Heart right ventricle (tissue), 16 donors: ENCODE results near the gene CCDC120. TPM values are rescaled to one million over a fixed set of nuclear protein-coding genes. Genes with fewer than 3 reads are reported as not detected.

Experiments used
- ATAC-seq, 8 donors: fragments of 200-7000 bp; cut with Tn5 transposase; one replicate each; pipeline ENCODE4 v1.9.1; 2020; ENCODE audit warnings: mild to moderate bottlenecking in 8 of 8, moderate library complexity in 8 of 8, moderate number of reproducible peaks in 1 of 8
- DNase-seq, 2 donors: peaks; one replicate each; pipeline ENCODE4 v3.0.0-alpha.2; 2020
- H3K27ac ChIP-seq, 10 donors: fragments of 200-600 bp; sonication (generic) in 2 of 10; one replicate each; pipeline versions ENCODE4 v1.5.0 to v1.8.0; 2020 to 2022; ENCODE audit warnings: mild to moderate bottlenecking in 3 of 10
- H3K27me3 ChIP-seq, 7 donors: fragments of 200-600 bp; one replicate each; pipeline ENCODE4 v1.8.0; 2021 to 2022; ENCODE audit warnings: mild to moderate bottlenecking in 2 of 7
- H3K36me3 ChIP-seq, 9 donors: fragments of 200-600 bp; sonication (generic) in 1 of 9; one replicate each; pipeline versions ENCODE4 v1.5.0 to v1.8.0; 2020 to 2022; ENCODE audit warnings: mild to moderate bottlenecking in 2 of 9
- H3K4me1 ChIP-seq, 9 donors: fragments of 200-600 bp; sonication (generic) in 1 of 9; one replicate each; pipeline versions ENCODE4 v1.5.0 to v1.8.0; 2020 to 2022; ENCODE audit warnings: mild to moderate bottlenecking in 4 of 9
- H3K4me3 ChIP-seq, 10 donors: fragments of 200-600 bp; sonication (generic) in 2 of 10; one replicate each; pipeline versions ENCODE4 v1.5.0 to v1.8.0; 2020 to 2022; ENCODE audit warnings: mild to moderate bottlenecking in 7 of 10, moderate library complexity in 2 of 10
- H3K9me3 ChIP-seq, 11 donors: fragments of 200-600 bp in 10 of 11; sonication (generic) in 2 of 11; one replicate each; pipeline versions ENCODE4 v1.5.0 to v1.8.0; 2013 to 2022; ENCODE audit warnings: mild to moderate bottlenecking in 2 of 11, control low read depth in 1 of 11, moderate library complexity in 1 of 11
- CTCF ChIP-seq, 9 donors: fragments of 200-600 bp; sonication (generic) in 2 of 9; IDR thresholded peaks; one replicate each; pipeline versions ENCODE4 v1.5.0 to v1.8.0; 2021 to 2022; ENCODE audit warnings: antibody characterized with exemption in 9 of 9, mild to moderate bottlenecking in 5 of 9, moderate library complexity in 1 of 9
- WGBS, 2 donors: extraction: QIAGEN DNeasy Blood & Tissue Kit; methylation state at CpG; one replicate each; pipeline ENCODE4 v1.1.7; 2013; ENCODE audit warnings: inconsistent platforms in 1 of 2; 5-methylcytosine and 5-hydroxymethylcytosine counted together
- intact Hi-C, 10 donors: fragments of 100-400 bp; cut with DNase I; formaldehyde crosslinking; loops; one replicate each; pipeline versions ENCODE4 v1.11.1 to v1.14.2; 2022
- polyA plus RNA-seq, 2 donors: library from polyadenylated mRNA; stranded (reverse); fragments of 200-250 nt; gene quantifications; one replicate each; pipeline ENCODE4 v1.2.3, GENCODE V29; 2013
- total RNA-seq, 10 donors: library from RNA; stranded (reverse); fragmentation: NEBNext Ultra II Directional in 3 of 10; extraction: Animal tissue kit (Norgen Biotek cat#: 25700) in 3 of 10; gene quantifications; one replicate each; pipeline versions ENCODE4 v1.2.1 to v1.2.4, GENCODE V29; 2021 to 2023
- donor health status: Arrhythmogenic right ventricular cardiomyopathy.
- donor health status: ischemic (EF 13 %, LVEDD 7.1; RV severe dilation, severe dysfunction).
- donor health status: healthy with polysubstance abuse.
- donor health status: DM: no; HTN: yes; CAD: no.
- donor health status: DM: no; HTN: no; CAD: no.
- donor health status: ischemic (EF 25% LVEDD 6.9; RV normal size, moderate dysfunction).
- donor health status: ischemic (EF 25% LVEDD 5.7; RV mildly dilated, moderate dysfunction).
- donor health status: healthy.
- donor health status: DM: yes; HTN: yes; CAD: no.
- donor health status: Ischemic cardiomyopathy.
- donor health status: ischemic (EF 35%, LVEDD 5.7; RV mildly dilated, moderate dysfunction).
- donor health status: nonischemic (EF 11% LVEDD 7.7; RV severe dilation, severe dysfunction).
- donor health status: DM: yes; HTN: yes; CAD: no.
- donor health status: PGD.
- donor health status: ischemic (EF 29% LVEDD 5.4; RV normal size, mild dysfunction).
- donor health status: nonischemic (EF 23%, LVEDD 6.1; RV moderate dilation, normal function).

The CCDC120 gene
- total and polyA plus RNA-seq, 12 donors: 0.70 to 2.0 (median 1.2) TPM

- intact Hi-C loops: loop anchor here in 1 of 10 donors (10.0 kb wide), 1 partner anchor 61 kb away; the partner anchor contains the start of gene TFE3
- Histone ChIP-seq H3K9me3 (no peaks in the 10 kb centered on the region), H3K36me3 (peaks cover 0 to 13% (median 0%) of the 10 kb centered on the region in 9 donors), H3K27ac (no peak overlapping the region), H3K4me1 (peaks cover 0 to 3% (median 0%) of the 10 kb centered on the region in 9 donors), H3K27me3 (no peaks in the 10 kb centered on the region), H3K4me3 (no peak overlapping the region)
- DNase-seq (no peak), ATAC-seq (no peak)
- TF ChIP-seq CTCF (IDR thresholded peaks at IDR 0.05): no peak
- 93 to 99% methylated on average over 4 of the region's 4 CpGs for WGBS, 2 donors
Measured at GRCh38 chrX:49106296-49106695, 47.5 kb downstream of the CCDC120 start.

GRCh38 chrX:49106930-49107329 is 48.1 kb downstream of the CCDC120 start:
- H3K4me3 ChIP-seq: no peak overlapping the region
- no peaks in the 10 kb centered on the region for H3K27me3 ChIP-seq
- peak; percentile 47 to 83 (median 76) for ATAC-seq
- WGBS, 2 donors: 39 to 40% methylated on average over 7 of the region's 7 CpGs
- peak in 1 of 2 donors; percentile 13 for DNase-seq
- no peak overlapping the region for H3K27ac ChIP-seq
- peaks cover 0 to 20% (median 0%) of the 10 kb centered on the region in 9 donors for H3K36me3 ChIP-seq
- intact Hi-C loops: loop anchor here in 1 of 10 donors (10.0 kb wide), 1 partner anchor 62 kb away; the partner anchor contains the start of gene TFE3
- H3K4me1 ChIP-seq: no peaks in the 10 kb centered on the region
- TF ChIP-seq CTCF (IDR thresholded peaks at IDR 0.05): peak in 8 of 9 donors; percentile 9 to 48 (median 40)
- no peaks in the 10 kb centered on the region for H3K9me3 ChIP-seq

DNA sequence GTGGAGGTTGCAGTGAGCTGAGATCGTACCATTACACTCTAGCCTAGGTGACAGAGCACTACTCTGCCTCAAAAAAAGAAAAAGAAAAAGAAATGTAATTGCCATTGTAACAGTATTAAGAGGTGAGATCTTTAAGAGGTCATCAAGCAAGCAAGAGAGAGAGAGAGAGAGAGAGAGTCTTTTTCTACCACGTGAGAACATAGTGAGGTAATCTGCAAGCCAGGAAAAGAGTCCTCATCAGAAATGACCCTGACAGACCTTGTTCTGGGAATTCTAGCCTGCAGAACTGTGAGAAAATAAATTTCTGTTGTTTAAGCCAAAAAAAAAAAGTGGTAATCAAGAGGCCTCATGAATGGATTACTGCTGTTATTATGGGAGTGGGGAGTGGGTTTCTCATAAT is 49.8 kb downstream of the CCDC120 start:
- ATAC-seq: peak in 1 of 8 donors; percentile 39
- Histone ChIP-seq H3K4me1 (no peaks in the 10 kb centered on the region), H3K9me3 (no peaks in the 10 kb centered on the region), H3K36me3 (peaks cover 0 to 37% (median 0%) of the 10 kb centered on the region in 9 donors), H3K4me3 (no peak overlapping the region), H3K27me3 (no peaks in the 10 kb centered on the region), H3K27ac (no peak overlapping the region)
- intact Hi-C loops: loop anchor here in 1 of 10 donors (10.0 kb wide), 1 partner anchor 64 kb away; the partner anchor contains the start of gene TFE3
- DNase-seq: no peak
- 59 to 61% methylated on average over 2 of the region's 2 CpGs for WGBS, 2 donors
- no peak for TF ChIP-seq CTCF (IDR thresholded peaks at IDR 0.05)

DNA sequence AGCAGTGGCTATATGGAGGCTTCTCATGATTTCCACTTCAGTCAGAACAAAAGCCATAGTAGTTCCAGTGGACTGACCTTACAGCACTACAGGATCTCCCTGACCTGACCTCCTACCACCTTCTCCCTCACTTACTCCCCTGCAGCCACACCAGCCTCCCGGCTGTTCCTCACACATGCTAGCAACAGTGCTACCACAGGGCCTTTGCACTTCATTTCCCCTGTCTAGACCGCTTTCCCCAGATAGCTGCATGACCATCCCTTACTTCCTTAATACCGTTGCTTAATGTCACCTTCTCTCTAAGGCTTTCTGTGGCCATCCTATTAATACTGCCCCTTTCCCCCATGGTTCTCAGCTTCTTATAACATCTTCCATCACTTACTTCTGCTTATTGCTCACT is 51.6 kb downstream of the CCDC120 start:
- DNase-seq (no peak), ATAC-seq (no peak)
- Histone ChIP-seq H3K9me3 (no peaks in the 10 kb centered on the region), H3K36me3 (peaks cover 0 to 51% (median 0%) of the 10 kb centered on the region in 9 donors), H3K27me3 (no peaks in the 10 kb centered on the region), H3K27ac (no peak overlapping the region), H3K4me3 (no peak overlapping the region), H3K4me1 (no peaks in the 10 kb centered on the region)
- 93 to 95% methylated on average over 2 to 3 of the region's 3 CpGs for WGBS, 2 donors
- TF ChIP-seq CTCF (IDR thresholded peaks at IDR 0.05): no peak
- intact Hi-C loops: no loop called here
